ENCODE data around the gene PC. TPM values are rescaled to one million over a fixed set of nuclear protein-coding genes. Genes with fewer than 3 reads are reported as not detected.

PC gene
- total RNA-seq, 4 donors from 2014 or later: 7.3 to 22.5 (median 17.4) TPM

DNA sequence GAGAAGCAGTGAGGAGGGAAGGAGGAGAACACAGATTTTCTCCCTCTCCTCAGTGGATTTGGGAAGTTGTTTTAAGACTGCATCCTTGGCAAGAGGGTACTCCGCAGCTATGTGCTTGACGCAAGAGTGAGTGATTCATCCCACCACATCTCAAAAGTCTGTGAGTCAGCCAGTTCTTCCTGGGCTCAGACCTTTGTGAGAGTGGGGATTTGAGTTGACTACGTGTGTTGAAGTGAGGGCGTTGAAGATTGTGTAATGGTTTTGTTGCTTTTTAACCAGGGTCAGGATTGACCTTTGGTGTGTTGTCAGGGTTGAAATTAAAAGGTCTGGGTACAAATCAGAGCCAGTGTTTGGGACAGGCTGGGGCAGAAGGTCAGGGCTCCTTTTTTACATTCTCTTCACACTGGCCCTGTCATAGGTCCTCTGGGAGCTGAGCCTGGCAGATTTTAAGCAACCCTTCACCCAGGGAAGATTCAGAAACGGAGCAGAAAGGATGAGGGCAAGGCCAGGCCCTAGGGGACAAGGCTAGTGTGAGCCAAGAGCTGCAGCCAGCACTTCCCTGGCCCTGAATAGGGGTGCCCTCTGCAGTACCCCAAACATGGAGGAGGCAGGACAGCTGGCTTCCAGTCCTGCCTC is 12.7 kb upstream of the PC start:
- intact Hi-C loops (cut with DNase I; ENCODE audit: low total_unique reads): no loop called here
- 34 to 48% methylated on average over 5 of the region's 5 CpGs for WGBS, 2 donors
- no peak overlapping the region for H3K4me3 ChIP-seq (ENCODE audit: low read depth, poor library complexity, severe bottlenecking)
- DNase-seq (ENCODE audit: low spot score in 2 of 2): peak in 1 of 2 donors; percentile 62
- no peak for TF ChIP-seq POLR2A (IDR thresholded peaks at IDR 0.05)
- TF ChIP-seq, protein P1, sequence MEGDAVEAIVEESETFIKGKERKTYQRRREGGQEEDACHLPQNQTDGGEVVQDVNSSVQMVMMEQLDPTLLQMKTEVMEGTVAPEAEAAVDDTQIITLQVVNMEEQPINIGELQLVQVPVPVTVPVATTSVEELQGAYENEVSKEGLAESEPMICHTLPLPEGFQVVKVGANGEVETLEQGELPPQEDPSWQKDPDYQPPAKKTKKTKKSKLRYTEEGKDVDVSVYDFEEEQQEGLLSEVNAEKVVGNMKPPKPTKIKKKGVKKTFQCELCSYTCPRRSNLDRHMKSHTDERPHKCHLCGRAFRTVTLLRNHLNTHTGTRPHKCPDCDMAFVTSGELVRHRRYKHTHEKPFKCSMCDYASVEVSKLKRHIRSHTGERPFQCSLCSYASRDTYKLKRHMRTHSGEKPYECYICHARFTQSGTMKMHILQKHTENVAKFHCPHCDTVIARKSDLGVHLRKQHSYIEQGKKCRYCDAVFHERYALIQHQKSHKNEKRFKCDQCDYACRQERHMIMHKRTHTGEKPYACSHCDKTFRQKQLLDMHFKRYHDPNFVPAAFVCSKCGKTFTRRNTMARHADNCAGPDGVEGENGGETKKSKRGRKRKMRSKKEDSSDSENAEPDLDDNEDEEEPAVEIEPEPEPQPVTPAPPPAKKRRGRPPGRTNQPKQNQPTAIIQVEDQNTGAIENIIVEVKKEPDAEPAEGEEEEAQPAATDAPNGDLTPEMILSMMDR (IDR thresholded peaks at IDR 0.05): no peak

DNA sequence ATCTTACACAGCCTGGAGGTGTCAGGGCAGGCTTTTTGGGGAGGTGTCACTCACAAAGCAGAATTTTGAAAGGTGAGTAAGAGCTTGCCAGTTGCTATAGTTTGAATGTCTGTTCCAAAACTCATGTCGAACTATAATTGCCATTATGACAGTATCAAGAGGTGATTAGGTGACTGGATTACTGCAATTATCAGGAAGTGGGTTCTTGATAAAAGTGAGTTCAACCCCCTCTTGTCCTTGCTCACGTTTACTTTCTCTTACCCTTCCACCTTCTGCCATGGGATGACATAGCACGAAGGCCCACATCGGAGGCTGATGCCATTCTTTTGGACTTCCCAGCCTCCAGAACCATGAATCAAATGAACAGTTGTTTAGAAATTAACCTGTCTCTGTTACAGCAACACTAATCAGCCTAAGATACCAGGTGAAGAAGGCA is 12.2 kb upstream of the PC start:
- intact Hi-C loops (cut with DNase I; ENCODE audit: low total_unique reads): no loop called here
- WGBS, 2 donors: 77 to 80% methylated on average over 4 of the region's 4 CpGs
- no peak overlapping the region for H3K4me3 ChIP-seq (ENCODE audit: low read depth, poor library complexity, severe bottlenecking)
- DNase-seq (ENCODE audit: low spot score in 2 of 2): no peak
- TF ChIP-seq, protein P1 (IDR thresholded peaks at IDR 0.05): no peak
- TF ChIP-seq POLR2A (IDR thresholded peaks at IDR 0.05): no peak

DNA sequence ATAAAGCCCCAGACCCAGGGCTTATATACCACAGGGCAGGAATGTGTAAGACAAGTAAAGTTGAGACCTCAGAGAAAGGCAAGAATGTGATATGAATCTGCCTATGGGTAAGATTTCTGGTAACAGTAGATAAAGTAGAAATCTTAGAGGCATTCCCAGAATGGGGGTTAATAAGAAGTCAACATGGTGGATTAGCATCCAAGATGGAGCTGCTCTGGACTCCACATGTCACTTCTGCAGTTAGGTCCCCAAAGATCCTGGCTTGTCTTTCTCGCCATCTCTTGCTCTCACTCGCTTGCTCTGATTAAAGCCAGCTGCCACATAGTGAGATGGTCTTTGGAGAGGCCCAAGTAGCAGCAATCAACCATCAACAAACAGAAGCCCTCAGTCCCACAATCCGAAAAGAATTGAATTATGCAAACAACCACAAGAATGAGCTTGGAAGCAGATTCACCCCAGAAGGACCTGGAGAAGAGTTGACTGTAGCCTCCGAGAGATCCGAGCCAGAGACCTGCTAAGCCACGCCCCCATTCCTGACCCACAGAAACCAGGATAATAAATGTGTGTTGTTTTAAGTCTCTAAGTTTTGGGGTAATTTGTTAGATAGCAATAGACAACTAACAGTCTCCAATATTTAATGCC is 11.5 kb upstream of the PC start:
- no peak overlapping the region for H3K4me3 ChIP-seq (ENCODE audit: low read depth, poor library complexity, severe bottlenecking)
- TF ChIP-seq, protein P1 (IDR thresholded peaks at IDR 0.05): no peak
- no peak for TF ChIP-seq POLR2A (IDR thresholded peaks at IDR 0.05)
- WGBS, 2 donors: 81 to 83% methylated on average over 6 of the region's 6 CpGs
- intact Hi-C loops (cut with DNase I; ENCODE audit: low total_unique reads): no loop called here
- no peak for DNase-seq (ENCODE audit: low spot score in 2 of 2)

DNA sequence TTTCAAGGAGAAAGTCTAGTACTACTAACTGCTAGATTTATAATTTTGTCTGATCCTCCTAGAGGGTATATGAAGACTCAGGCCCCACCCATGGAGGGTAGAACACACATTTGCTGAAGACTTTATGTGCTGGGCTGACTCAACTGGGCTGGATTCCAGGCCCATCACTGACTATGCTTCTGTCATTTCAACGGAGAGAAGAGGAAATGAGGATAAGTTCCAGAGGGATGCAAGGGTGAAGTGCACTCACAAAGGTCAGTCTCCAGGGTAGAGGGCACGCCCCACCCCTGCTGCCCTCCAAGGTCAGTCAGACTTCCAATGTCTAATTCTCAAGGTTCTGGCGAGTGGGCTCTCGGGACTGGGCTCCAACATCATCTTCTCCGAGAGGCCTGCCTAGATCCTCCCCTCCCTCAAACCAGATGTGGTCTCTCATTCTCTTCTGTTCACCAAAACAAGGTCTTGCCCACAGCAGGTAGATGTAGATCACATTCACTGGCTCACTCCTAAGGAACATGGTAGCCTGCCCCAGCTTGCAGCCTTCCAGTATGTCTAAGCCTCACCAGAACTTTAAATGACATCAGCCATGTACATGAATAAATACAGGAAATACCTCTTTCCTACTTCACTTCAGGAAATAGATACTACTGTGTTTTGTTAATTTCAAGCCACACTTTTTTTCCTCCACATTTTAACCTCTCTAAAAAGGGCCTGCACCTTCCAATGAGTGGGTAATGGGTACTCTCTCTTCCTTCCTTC is 9.7 kb upstream of the PC start:
- DNase-seq (ENCODE audit: low spot score in 2 of 2): peak in 1 of 2 donors; percentile 33
- 58 to 75% methylated on average over 5 of the region's 5 CpGs for WGBS, 2 donors
- intact Hi-C loops (cut with DNase I; ENCODE audit: low total_unique reads): no loop called here

DNA sequence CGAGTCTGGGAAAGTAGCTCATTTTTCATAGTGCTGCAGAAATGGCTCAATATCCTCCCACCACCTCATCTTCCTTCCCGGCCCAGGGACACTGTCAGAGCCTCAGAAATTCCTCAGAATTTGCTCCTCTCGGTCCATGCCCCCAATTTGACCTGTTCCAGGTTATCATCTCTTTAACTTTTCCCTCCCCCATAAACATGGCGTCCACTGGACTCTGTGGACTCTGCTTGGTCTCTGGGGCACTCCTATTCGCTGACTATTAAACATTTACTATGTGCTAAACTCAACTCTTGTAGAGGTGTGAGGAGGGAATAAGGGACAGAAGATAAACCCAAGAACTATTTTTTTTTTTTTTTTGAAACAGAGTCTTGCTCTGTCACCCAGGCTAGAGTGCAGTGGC is 8.2 kb upstream of the PC start:
- WGBS, 2 donors: 90 to 92% methylated on average over 5 of the region's 5 CpGs
- H3K4me3 ChIP-seq (ENCODE audit: low read depth, poor library complexity, severe bottlenecking): no peak overlapping the region
- TF ChIP-seq, protein P1 (IDR thresholded peaks at IDR 0.05): no peak
- no peak for TF ChIP-seq POLR2A (IDR thresholded peaks at IDR 0.05)
- intact Hi-C loops (cut with DNase I; ENCODE audit: low total_unique reads): no loop called here
- no peak for DNase-seq (ENCODE audit: low spot score in 2 of 2)

More for the DNA sequence above, 9.7 kb upstream of the PC start:
- TF ChIP-seq, protein P1 (IDR thresholded peaks at IDR 0.05): no peak
- TF ChIP-seq POLR2A (IDR thresholded peaks at IDR 0.05): no peak
- no peak overlapping the region for H3K4me3 ChIP-seq (ENCODE audit: low read depth, poor library complexity, severe bottlenecking)

Data from lower leg skin (tissue), 4 donors.